GM23248 (cell line): Measurements from ENCODE around the gene DOK5. TPM values are rescaled to one million over a fixed set of nuclear protein-coding genes. Genes with fewer than 3 reads are reported as not detected.
"Not testable (repeated sequence)": the region's sequence is repeated elsewhere in the genome, so short reads cannot be mapped to it uniquely, and the experiment has no call there.

ENCODE experiments used
- DNase-seq: peaks from one replicate; pipeline ENCODE4 v3.0.0-alpha.2; 2015
- H2AFZ ChIP-seq: fragments of 200-600 bp; sonication (generic); 2 replicates; pipeline ENCODE4 v1.6.1; 2016; ENCODE audit warnings: antibody characterized with exemption
- H3F3A ChIP-seq: fragments of 200-600 bp; sonication (generic); 2 replicates; pipeline ENCODE4 v1.6.1; 2016; ENCODE audit warnings: mild to moderate bottlenecking, antibody characterized with exemption, mixed run types; ENCODE audit not compliant: insufficient read depth
- H3K27ac ChIP-seq: fragments of 200-600 bp; sonication (generic); 2 replicates; pipeline ENCODE4 v1.5.1; 2016; ENCODE audit warnings: mild to moderate bottlenecking
- H3K27me3 ChIP-seq: fragments of 200-600 bp; sonication (generic); replicated peaks from 2 replicates; pipeline ENCODE4 v1.6.1; 2016; ENCODE audit warnings: mild to moderate bottlenecking; ENCODE audit not compliant: insufficient read depth
- H3K36me3 ChIP-seq: fragments of 200-600 bp; sonication (generic); 2 replicates; pipeline ENCODE4 v1.6.1; 2016; ENCODE audit warnings: low read depth, mild to moderate bottlenecking
- H3K4me1 ChIP-seq: fragments of 200-600 bp; sonication (generic); 2 replicates; pipeline ENCODE4 v1.6.1; 2016; ENCODE audit warnings: mild to moderate bottlenecking; ENCODE audit not compliant: insufficient read depth
- H3K4me2 ChIP-seq: fragments of 200-600 bp; sonication (generic); one replicate; pipeline ENCODE4 v1.6.1; 2016; ENCODE audit warnings: mild to moderate bottlenecking; ENCODE audit not compliant: unreplicated experiment
- H3K4me3 ChIP-seq: fragments of 200-600 bp; sonication (generic); 2 replicates; pipeline ENCODE4 v1.5.1; 2016; ENCODE audit warnings: mild to moderate bottlenecking
- H3K79me2 ChIP-seq: fragments of 200-600 bp; sonication (generic); 2 replicates; pipeline ENCODE4 v1.6.1; 2016; ENCODE audit warnings: mild to moderate bottlenecking; ENCODE audit not compliant: insufficient read depth
- H3K9ac ChIP-seq: fragments of 200-600 bp; sonication (generic); 2 replicates; pipeline ENCODE4 v1.6.1; 2016; ENCODE audit warnings: mild to moderate bottlenecking
- H3K9me2 ChIP-seq: fragments of 200-600 bp; sonication (generic); 2 replicates; pipeline ENCODE4 v1.6.1; 2016; ENCODE audit warnings: mixed run types, mild to moderate bottlenecking, moderate library complexity; ENCODE audit not compliant: insufficient read depth
- H3K9me3 ChIP-seq: fragments of 200-600 bp; sonication (generic); one replicate; pipeline ENCODE4 v1.6.1; 2017; ENCODE audit warnings: low read depth
- H4K20me1 ChIP-seq: fragments of 200-600 bp; sonication (generic); 2 replicates; pipeline ENCODE4 v1.6.0; 2016; ENCODE audit not compliant: insufficient read depth
- EZH2 ChIP-seq: fragments of 200-600 bp; sonication (generic); IDR thresholded peaks from 2 replicates; pipeline ENCODE4 v1.6.1; 2018; ENCODE audit warnings: antibody characterized with exemption, mild to moderate bottlenecking; ENCODE audit not compliant: insufficient read depth, poor library complexity, severe bottlenecking
- EZH2phosphoT487 ChIP-seq: fragments of 200-600 bp; sonication (generic); IDR thresholded peaks from 2 replicates; pipeline ENCODE4 v1.6.1; 2018; ENCODE audit warnings: antibody characterized with exemption, moderate library complexity, mild to moderate bottlenecking, low read depth; ENCODE audit not compliant: insufficient read depth
- WGBS, 2 experiments: methylation state at CpG; one replicate each; pipeline ENCODE4 v1.1.6; 2015 to 2017; ENCODE audit warnings: low lambda C conversion rate in 2 of 2, low coverage in 1 of 2; ENCODE audit errors: missing lambda C conversion rate in 2 of 2; 5-methylcytosine and 5-hydroxymethylcytosine counted together
- in situ Hi-C: fragments of 300-500 bp; cut with MboI; formaldehyde crosslinking; loops from 2 replicates; pipeline ENCODE4 v1.15.0; 2020
- polyA plus RNA-seq: library from polyadenylated mRNA; unstranded; fragments of >200 nt; fragmentation: Nextera tagmentation; extraction: Ambion mirVana; gene quantifications from 2 replicates; pipeline ENCODE4 v1.2.1, GENCODE V29; 2016
- total RNA-seq: library from RNA; depleted of rRNA; stranded (reverse); fragments of >200 nt; shearing (Covaris generic); gene quantifications from 2 replicates; pipeline ENCODE4 v1.2.3, GENCODE V29; 2014

The DOK5 gene
- total and polyA plus RNA-seq, 2 experiments from 2014 or later, result 10.8 to 16.1 TPM

DNA sequence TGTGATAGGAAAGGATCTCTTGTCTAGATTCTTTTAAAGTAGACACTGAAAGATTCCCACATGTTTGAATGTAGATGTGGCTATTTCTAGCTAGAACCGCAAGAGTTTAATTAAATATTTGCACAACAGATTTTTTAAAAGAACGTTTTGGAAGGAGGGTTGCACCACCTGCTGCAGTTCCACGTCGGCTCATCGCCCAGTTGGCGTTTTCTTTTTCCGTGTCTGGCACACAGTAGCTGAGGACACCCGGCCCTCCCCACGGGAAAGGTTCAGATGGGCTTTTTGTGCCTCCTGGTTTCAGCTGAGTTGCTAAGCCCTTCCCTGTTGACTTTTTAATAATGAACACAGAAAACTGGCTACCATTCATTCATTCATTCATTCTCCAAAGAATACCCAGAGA is 41.8 kb upstream of the DOK5 start:
- Histone ChIP-seq H3K4me1 (no peaks in the 10 kb centered on the region), H3K36me3 (no peaks in the 10 kb centered on the region), H3K79me2 (no peaks in the 10 kb centered on the region), H3K9me2 (no peaks in the 10 kb centered on the region), H4K20me1 (no peaks in the 10 kb centered on the region), H2AFZ (no peak overlapping the region), H3F3A (0 out of 2 replicates have a peak, but pooled peaks cover 4% of the 10 kb centered on the region), H3K9ac (no peak overlapping the region), H3K27me3 (no peaks in the 10 kb centered on the region), H3K9me3 (no peaks in the 10 kb centered on the region), H3K4me2 (no peak overlapping the region), H3K4me3 (no peak overlapping the region), H3K27ac (no peak overlapping the region)
- WGBS, 2 experiments, result 32 to 35% methylated on average over 9 of the region's 9 CpGs
- no peak for TF ChIP-seq EZH2phosphoT487
- TF ChIP-seq EZH2, result no peak
- DNase-seq, result no peak
- in situ Hi-C loops, result no loop called here

DNA sequence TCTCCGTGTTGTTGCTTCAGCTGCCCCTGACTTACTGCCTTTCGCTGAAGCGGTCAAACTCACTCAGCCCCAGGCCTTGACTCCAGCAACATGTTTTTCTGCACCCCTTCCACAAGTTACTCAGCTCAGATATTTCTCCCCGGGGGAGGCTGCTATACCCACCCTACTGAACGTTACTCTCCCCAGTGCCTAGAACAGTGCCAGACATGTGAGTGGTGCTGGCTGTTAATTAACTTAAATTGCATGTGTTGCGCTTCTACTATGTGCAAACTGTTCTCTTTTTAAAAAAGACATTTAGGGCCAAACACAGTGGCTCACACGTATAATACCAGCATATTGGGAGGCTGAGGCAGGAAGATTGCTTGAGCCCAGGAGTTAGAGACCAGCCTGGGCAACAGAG is 41.2 kb upstream of the DOK5 start:
- Histone ChIP-seq H3K4me1 (no peaks in the 10 kb centered on the region), H3F3A (0 out of 2 replicates have a peak, but pooled peaks cover 4% of the 10 kb centered on the region), H3K79me2 (no peaks in the 10 kb centered on the region), H4K20me1 (no peaks in the 10 kb centered on the region), H3K36me3 (no peaks in the 10 kb centered on the region), H3K9me2 (no peaks in the 10 kb centered on the region), H3K27me3 (no peaks in the 10 kb centered on the region), H3K4me3 (no peak overlapping the region), H3K4me2 (no peak overlapping the region), H2AFZ (no peak overlapping the region), H3K9ac (no peak overlapping the region), H3K9me3 (no peaks in the 10 kb centered on the region), H3K27ac (no peak overlapping the region)
- no peak for TF ChIP-seq EZH2phosphoT487
- no peak for TF ChIP-seq EZH2
- 66 to 68% methylated on average over 7 of the region's 7 CpGs for WGBS, 2 experiments
- in situ Hi-C loops, result no loop called here
- no peak for DNase-seq

DNA sequence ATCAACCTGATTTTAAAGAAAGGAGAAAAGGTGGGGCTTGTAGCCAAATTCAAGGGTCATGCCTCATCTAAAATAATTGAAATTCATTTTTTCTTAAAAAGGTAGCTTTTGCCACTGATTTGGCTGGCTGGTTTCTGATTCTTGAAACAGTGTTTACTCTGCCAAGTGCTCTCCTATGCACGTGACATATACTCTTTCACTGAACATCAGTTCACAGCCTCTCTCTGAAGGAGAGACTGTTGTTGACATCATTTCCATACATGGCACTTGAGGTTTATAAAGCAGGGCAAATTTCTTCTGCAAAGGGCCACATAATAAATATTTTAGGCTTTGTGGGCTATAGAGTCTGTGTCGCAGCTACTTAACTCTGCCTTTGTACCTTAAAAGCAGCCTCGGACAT is 40.4 kb upstream of the DOK5 start:
- Histone ChIP-seq H3K4me2 (no peak overlapping the region), H3K9me3 (no peaks in the 10 kb centered on the region), H3F3A (0 out of 2 replicates have a peak, but pooled peaks cover 4% of the 10 kb centered on the region), H3K9ac (no peak overlapping the region), H3K79me2 (no peaks in the 10 kb centered on the region), H3K27ac (no peak overlapping the region), H3K36me3 (no peaks in the 10 kb centered on the region), H4K20me1 (no peaks in the 10 kb centered on the region), H3K4me3 (no peak overlapping the region), H3K27me3 (no peaks in the 10 kb centered on the region), H2AFZ (no peak overlapping the region), H3K9me2 (no peaks in the 10 kb centered on the region), H3K4me1 (no peaks in the 10 kb centered on the region)
- no peak for DNase-seq
- in situ Hi-C loops, result no loop called here
- no peak for TF ChIP-seq EZH2phosphoT487
- no peak for TF ChIP-seq EZH2
- 87 to 90% methylated on average over 3 of the region's 3 CpGs for WGBS, 2 experiments

DNA sequence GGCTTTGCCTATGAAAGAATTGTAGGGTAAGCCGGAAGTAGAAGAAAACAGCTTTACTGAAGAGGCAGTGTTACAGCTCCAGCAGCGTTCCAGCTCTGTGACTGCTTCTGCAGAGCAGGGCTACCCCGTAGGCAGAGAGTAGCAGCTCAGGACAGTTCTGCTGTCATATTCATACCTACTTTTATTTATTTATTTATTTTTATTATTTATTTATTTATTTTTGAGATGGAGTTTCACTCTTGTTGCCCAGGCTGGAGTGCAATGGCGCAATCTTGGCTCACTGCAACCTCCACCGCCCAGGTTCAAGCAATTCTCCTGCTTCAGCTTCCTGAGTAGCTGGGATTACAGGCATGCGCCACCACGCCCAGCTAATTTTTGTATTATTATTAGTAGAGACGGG is 39.0 kb upstream of the DOK5 start:
- H3K79me2 ChIP-seq, H3F3A ChIP-seq, H3K4me1 ChIP-seq, H3K27ac ChIP-seq, H3K9me3 ChIP-seq, H3K9ac ChIP-seq, H2AFZ ChIP-seq, H3K27me3 ChIP-seq, in situ Hi-C loops, H3K4me2 ChIP-seq, H4K20me1 ChIP-seq, H3K9me2 ChIP-seq, DNase-seq, H3K36me3 ChIP-seq, H3K4me3 ChIP-seq: not testable (repeated sequence)
- 68 to 70% methylated on average over 8 of the region's 8 CpGs for WGBS, 2 experiments

DNA sequence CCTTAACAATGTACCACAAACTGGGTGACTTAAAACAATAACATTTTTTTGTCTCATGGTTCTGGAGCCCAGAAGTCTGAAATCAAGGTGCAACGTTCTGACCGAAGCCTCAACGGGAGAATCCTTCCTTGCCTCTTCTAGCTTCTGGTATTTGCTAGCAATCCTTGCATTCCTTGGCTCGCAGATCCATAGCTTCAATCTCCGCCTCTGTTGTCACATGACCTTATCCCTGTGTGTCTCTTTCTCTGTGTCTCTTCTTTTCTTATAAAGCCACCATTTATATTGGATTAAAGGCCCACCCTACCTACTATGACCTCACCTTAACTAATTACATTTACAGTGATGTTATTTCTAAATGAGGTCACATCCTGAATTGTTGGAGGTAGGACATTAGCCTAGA is 37.2 kb upstream of the DOK5 start:
- no peaks in the 10 kb centered on the region for H3K79me2 ChIP-seq
- no peak overlapping the region for H3K27ac ChIP-seq
- TF ChIP-seq EZH2 (no peak), EZH2phosphoT487 (no peak)
- no peak overlapping the region for H3K4me2 ChIP-seq
- no peak for DNase-seq
- no peaks in the 10 kb centered on the region; the same call in 1 of the 2 replicates for H3K27me3 ChIP-seq
- no peaks in the 10 kb centered on the region for H3K9me2 ChIP-seq
- H2AFZ ChIP-seq, result no peak overlapping the region
- H3K4me3 ChIP-seq, result no peak overlapping the region
- in situ Hi-C loops, result no loop called here
- no peaks in the 10 kb centered on the region for H3F3A ChIP-seq
- no peaks in the 10 kb centered on the region for H4K20me1 ChIP-seq
- 72% methylated on average over 5 of the region's 5 CpGs for WGBS, 2 experiments
- no peaks in the 10 kb centered on the region for H3K9me3 ChIP-seq
- H3K9ac ChIP-seq, result no peak overlapping the region
- H3K36me3 ChIP-seq, result no peaks in the 10 kb centered on the region
- no peaks in the 10 kb centered on the region for H3K4me1 ChIP-seq
